Stimulated activated CD8-positive, alpha-beta memory T cell treated with anti-CD3 and anti-CD28 coated beads, Interleukin-15, amount 100 ng/mL, for 24 hours (primary cell): ENCODE measurements around the gene CCND3.

Source experiments
- DNase-seq: peaks from one replicate; pipeline ENCODE4 v3.0.0-alpha.2; 2020; ENCODE audit warnings: low read depth

The CCND3 gene

DNA sequence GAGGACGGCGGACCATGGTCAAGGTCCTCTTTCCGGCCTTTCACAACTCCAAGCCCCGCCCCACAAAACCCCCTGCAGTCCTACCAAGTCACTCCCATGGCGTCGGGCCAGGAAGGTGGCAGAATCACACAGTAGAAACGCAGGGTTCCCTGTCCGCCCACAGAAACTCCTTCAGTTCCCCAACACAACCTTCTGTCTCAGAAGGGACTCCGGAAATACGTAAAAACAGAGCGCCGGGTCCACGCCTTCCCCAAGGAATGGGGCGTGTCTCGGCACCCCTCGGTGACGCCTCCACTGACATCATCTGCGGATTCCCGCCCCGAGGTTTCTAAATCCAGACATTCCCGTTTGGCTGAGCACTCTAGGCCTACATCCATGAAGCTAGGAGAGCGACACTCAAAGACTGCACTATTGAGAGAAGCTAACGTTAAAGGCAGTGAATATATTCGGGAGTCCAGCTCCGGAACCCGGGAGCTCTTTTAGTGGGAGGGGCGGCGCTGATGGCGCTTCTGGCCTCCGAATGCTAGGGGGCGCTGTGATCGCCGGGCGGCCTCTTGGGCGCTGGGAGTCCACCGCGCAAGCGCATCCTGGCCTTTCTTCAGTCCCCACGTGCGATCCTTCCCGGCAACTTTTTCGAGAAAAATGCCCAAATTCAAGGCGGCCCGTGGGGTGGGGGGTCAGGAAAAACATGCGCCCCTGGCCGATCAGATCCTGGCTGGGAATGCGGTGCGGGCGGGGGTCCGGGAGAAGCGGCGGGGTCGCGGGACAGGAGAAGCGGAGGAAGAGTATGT lies 20.5 kb downstream of the CCND3 start, which contains the start of the genes BYSL and MED20:
TSS of gene BYSL (plus strand) at position 579 of the 791 bp plus-strand sequence. CDS start at position 643, 64 bp downstream.
TSS of gene MED20 (minus strand) at position 219 of the 791 bp plus-strand sequence. CDS start at position 98, 121 bp downstream.
- peak; percentile 94 for DNase-seq

DNA sequence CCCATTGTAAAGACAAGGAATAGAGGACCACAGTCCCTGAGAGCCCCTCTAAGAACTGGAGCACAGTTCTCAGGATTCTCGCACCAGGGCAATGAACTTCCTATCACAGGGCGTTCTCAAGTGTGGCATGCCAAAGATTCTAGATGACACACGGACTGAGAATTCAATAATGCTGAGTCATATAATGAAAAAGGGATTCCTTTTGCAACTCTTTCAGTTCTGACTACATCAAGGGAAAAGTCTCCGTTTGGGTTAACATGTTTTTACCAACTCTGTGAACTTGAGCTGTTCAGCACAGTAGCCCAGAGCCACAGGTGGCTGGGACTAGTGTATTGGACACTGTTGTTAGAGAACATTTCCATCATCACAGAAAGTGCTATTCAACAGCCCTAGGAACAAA lies 24.1 kb downstream of the CCND3 start:
- DNase-seq = no peak

DNA sequence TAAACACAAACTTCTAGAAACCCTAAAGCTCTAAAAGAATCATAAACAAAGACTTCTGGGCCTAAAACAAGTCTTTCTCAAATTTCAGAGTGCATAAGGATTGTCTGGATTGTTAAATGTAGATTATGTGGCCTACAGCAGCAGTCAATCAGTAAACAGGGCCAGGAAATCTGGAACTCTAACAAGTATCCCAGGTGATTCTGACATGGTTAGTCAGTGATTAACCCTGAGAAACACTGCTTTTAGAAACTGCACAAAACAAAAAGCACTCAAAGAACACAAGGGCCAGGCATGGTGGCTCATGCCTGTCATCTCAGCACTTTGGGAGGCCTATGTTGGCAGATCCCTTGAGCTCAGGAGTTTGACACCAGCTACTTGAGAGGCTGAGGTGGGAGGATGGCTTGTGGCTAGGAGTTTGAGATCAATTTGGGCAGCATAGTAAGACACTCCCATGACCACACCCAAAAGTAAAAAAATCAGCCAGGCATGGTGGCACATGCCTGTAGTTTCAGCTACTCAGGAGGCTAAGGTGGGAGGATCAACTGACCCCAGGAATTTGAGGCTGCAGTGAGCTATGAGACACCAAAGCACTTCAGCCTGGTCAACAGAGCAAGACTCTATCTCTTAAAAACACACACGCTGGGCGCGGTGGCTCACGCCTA lies 26.6 kb downstream of the CCND3 start:
- DNase-seq = no peak

DNA sequence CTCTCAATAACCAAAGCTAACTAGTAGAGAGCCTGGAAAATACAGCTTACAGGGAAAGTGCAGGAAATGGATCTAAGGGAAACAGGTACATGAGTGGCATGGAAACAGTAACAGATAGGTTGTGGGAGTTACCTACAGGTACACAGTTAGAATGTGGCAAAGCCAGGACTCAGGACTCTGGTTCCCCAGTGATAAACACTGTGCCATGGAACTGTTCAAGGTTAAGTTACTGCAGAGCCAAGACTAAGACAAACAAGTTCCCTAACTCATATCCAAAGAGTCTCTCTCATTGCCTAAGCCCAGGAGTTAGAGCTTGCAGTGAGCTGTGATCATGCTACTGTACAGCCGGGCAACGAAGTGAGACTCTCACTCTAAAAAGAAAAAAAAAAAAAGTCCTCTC lies 27.3 kb downstream of the CCND3 start:
- no peak for DNase-seq

DNA sequence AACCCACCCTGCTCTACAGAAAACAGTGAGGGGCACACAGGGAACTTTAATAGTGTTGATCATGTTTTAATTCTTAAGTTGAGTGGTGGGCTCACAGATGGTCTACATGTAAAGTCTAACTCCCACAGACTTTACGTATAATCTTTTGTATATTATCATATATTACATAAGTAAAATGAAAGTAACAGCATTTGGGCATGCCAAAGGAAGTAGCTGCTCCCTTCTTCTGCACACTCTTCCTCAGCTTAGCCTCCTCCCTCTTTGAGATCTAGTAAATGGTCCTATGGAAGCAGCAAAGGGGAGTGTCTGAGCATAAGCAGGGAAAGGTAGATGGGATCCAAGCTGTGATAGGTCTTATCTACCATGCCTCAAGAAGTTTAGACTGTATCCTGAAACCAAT lies 31.9 kb downstream of the CCND3 start:
- no peak for DNase-seq

DNA sequence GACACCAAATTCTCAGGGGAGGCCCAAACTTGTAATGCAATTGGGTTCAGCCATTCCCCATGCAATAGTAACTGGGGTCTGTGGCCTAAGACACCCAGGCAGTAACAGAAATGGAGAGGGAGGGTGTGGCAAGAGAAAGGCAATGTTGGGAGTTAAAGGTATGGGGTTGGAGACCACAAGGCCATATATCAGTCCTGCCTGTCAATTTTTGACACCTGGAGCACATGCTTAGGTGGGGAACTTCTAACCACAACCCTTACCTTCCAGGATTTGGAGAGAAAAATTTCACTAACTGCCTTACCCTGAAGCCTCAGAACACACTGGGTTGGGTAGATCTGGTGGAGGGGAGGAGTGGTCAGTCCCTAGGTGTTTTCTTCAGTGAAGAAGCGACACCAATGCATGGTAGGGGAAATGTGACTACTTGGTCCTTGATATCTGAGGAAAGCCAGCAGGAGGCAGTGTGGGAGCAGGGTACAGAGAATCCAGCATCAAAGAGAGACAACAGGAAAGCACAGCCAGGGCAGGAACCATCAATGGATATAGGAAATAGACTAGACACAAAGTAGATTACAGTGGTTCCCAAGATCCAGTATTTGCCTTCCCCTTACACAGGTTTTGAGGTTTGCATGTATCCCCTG lies 39.6 kb downstream of the CCND3 start:
- no peak for DNase-seq

DNA sequence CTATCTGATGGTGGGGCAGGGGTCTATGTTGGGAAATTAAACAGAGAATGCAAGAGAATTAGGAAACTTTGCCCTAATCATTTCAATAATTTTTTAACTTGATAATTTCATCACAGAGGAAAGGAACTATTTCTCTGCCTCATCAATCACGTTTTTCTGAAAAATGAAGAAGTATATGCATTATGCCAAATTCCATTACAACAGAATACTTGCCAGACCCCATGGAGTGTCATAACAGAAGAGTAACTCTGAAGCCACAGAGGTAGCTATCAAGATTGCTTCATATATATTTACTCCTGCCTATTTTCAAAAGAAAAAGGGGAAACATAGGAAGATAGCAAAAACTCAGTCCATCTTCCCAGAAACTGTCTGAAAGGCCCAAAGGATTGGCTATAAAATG lies 40.7 kb downstream of the CCND3 start:
- DNase-seq = no peak

DNA sequence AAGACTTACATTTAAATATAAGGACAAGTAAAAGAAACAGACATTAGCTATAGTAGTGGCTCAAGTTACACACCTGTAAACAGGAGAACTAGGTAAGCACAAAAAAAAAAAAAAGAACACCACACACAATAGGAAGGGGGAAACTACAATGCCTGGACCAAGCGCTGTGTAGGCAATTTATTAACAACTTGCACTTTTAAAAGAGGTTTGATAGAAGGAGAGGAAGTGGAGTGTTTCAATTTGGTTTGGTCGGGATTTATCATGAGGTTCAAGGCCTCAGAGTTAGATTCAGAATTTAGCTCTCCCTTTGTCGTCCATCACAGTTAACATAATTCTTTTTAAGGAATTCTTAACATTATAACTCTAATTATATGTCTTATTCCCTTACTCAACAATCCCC lies 45.3 kb downstream of the CCND3 start:
- no peak for DNase-seq

DNA sequence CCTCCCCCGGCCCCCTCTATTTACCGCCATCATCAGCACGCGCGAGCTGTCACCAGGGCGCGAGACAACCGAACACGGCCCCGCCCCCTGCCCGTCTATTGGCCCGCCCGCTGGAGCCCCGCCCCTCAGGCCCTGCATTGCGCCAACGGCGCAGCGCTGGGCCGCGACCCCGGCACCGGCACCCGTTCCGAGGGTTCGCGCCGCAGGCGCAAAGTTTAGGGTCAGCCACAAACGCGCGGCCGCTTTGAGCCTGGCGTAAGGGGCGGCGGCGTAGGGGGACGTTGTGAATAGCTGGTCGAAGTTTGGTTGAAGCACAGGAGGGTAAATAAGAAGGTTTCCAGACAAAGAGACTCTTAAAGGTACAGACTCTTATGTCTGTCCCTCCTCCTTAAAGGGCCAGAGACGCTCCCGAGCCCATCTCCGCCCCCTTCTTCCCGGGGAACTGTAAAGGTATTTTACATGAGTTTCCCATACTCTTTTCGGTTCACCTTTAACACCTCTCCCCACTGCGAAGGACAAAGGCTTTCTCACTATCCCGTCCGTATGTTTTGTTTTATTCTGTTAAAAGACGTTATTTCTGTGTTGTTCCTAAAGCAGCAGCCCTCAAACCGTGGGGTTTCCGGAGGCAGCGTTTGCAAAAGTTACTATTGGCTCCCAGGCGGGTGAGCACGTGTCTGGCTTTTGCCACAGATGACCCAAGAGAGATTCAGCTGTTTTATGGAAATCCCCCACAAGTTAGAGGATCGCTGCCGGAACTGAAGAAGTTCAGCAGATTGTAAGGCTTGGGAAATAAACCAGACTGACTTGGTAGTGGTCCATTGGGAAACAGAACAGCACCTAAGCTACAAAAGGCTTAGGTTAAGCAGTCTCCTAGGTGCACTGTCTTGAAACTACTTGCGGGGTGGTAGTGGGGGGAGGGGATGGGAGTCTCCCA lies 46.0 kb downstream of the CCND3 start, which contains the start of gene USP49:
TSS of gene USP49 (minus strand) at position 76 of the 934 bp plus-strand sequence. CDS start 88,392 bp downstream, outside the sequence.
- DNase-seq = peak; percentile 87

DNA sequence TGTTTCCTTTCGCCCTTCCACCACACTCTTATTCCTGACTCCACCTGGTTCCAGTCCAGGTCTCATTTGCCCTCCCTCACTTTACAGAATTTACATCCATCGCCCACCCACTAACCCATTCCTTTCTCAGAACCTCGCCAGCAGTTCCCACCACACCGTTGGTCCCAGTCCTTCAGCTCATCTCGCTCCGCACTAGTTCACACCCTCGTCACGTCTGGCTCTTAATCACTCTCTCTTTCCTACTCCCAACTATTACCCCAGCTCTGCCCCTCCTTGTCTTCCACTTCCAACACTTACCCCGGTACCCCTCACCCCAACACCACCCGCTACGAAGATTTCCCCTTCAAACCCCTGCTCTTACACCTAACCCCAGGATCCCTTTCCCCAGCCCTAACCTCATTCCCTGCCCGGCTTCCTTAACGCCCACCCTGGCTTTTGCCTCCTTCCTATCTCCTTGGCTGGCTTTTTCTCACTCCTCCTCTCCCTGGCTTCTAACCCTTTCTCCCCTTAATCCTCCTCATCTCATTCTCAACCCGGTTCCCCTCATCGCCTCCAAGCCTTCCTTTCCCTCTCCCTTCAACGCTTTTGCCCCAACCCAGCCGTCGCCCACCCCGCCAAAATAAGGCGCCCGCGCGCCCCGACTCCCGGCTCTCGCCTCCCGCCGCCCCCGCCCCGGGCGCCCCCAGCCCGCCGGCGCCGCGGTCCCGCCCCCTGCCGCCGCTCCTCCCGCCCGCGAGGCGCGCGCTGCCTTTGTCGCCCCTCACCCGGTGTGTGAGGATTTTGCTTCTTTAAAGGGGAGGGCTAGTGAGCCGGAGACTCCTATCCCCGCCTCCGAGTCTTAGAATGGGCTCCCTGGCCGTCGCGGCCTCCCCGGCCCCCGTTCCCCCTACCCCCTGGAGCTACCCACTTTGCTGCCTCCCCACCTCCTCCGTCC lies 47.0 kb downstream of the CCND3 start:
- no peak for DNase-seq

DNA sequence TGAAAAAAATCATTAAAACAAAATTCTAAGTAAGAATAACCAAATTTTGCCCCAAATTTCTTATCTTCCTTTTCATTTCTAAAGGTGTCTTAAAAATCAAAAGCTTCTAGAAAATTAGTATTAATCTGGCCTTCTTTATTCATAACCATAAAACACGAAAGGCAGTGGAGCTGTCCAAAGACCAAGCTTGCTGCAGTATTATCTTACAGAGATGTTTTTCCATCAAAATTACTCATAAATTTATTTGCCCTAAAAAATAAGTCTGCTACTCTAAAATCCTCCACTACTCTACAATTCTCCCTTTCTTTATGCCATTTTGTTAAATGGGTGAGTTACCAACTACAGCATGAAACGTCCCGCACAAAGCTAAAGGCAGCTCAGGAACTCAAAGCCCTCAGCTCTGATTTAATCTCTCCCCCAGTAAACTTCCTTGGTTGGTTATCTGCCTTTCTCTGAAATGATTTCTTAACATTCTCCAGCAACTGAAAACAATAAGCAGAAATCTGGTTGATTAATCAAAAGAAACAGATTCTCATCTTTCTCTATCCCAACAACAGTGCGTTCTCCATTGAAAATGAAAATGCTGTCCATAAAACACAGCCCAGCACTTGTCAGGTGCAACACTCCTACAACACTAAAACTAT lies 48.6 kb downstream of the CCND3 start:
- no peak for DNase-seq

DNA sequence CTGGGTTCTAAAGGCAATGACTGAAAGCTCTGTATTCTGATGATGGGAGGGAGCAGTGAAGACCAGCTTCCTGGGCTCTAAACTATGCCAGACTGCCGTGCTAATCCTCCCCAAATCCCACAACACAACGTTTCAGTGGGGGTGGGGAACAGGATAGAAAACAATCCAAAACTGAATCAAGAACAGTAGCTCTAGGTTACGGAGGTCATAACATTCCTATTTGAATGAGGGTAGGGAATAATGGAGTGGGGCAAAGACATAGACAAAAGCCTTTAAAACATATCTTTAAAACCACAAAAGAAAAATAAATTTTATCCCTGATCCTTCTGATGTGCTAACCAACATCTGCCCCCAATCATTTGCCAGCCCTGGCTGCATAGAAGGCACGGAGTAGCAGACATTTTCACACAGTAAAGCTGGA lies 54.3 kb downstream of the CCND3 start:
- no peak for DNase-seq

DNA sequence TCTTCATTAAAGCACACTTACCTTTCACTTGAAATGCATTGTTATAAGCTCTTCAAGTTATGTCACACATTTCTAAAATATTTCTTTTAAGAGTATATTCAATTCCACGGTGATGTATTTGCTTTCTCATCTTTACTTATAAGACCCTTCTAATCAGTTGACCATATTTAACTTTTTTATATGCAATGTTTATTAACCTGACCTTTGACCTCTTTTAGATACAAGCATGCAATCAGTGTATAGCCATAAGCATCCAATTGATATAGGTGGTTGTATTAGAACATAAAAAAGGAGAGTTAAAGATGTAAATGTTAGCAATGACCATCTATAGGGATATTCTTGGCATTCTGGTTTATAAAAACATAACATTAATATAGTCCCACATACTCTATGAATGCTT lies 55.7 kb downstream of the CCND3 start:
- no peak for DNase-seq

DNA sequence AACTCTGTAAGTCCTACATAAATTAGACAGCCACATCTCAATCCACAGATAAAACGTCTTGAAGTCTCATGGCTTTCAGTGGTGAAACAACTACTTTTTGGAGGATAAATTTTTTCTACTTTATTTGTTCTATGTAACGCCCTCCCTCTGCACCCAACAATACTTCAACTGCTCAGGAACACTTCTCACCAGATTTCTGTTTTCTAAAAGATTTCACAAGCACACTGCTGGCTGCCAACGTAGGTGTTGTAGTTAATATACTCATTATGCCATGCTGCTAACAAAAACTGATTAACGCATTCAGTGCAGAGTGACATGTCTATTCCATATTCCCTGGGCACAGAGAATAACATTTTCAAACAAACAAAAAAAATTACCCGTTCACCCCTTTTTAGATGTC lies 56.7 kb downstream of the CCND3 start:
- DNase-seq = no peak
